HG03460 (cell line): ENCODE results near the gene PTPN4.

Experiments used
- ATAC-seq: cut with Tn5 transposase; IDR thresholded peaks from one replicate; pipeline ENCODE4 v1.9.1; 2021; ENCODE audit not compliant: unreplicated experiment

The PTPN4 gene

DNA sequence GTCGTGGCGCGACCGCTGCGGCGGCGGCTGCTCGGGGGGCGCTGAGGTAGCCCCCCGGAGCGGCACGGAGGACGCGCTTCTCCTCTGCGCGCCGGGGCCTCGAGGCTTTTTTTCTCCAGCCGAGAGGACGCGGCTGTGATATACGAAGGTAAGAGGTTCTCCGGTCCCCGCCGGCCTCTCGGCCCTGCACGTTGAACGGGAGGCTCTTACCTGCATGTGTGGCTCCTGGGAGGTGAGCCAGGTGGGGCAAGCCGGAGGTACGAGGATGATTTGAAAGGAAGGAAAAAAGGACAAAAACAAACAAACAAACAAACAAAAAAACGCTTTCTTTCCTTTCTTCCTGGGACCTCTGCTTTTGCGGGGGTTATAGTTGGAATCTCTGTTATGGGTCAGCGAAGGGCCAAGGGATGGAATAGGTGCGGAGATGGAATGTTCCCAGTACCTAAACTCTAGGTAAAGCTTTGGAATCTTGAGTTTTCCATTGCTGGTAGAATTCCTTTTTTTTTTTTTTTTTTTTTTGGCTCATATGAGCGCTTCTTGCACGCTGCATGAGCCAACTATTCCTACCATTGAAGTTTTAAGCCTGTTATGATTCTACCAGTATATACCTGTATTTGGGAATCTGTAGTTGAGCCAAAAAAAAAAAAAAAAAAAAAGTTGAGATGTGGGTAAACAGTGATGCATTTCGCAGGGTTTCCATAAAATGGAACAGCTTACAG, 674 bp downstream of the PTPN4 start:
- ATAC-seq: peak; percentile 10

DNA sequence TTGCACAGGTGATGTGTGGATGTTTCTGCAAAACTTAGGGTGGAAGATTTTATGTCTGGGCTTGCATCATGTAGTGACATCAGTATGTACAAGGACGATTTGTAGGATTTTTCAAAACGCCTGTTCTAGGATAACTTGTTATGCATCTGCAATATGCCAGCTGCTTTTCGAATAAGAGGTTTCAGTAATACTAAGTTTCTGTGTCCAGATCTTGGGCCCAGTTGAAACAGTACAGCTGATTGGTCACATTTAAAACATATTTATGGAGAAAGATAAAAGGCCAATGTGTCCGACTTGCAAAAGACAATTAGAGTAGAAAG, 1.2 kb downstream of the PTPN4 start:
- no peak for ATAC-seq

DNA sequence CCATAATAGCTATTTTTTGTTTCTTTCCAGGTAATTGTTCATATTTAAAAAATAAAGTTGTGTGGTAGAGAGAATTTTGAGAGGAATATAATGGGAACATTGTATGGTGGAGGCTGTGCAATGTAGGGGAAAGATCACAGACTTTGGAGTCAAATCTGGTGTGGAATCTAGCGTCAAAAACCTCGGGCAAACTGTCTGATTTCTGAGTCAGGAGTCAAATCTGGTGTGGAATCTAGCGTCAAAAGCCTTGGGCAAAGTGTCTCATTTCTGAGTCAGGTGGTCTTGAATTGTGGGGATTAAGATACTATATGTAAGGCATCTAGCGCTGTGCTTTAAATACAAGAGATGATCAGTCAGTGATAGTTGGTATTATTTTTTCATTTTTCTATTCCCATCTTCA, 5.1 kb downstream of the PTPN4 start:
- ATAC-seq: no peak

DNA sequence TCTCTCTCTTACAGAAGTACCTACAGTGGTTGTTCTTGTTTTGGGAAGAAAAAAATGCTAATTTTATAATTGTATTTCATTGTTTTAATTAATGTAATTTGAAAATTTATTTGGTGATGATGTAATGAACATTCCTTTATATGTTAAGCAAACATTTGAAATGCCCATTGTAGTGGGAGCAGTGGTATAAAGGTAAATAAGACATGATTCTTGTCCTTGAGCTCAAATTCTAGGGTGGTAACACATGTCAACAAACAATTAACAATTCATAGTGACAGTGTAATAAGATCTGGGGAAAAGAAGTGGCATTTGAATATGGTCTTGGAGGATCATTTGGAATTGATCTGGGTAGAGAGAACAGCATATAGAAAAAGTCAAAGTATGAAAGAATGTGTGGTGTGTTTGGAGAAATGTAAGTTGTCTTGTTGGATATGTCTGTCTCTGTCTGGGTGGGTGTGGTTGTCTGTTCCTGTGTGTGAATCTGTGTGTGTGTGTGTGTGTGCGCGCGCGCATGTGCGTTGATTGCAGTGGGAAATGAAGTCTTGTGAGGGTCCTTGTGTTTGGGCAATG, 5.8 kb downstream of the PTPN4 start:
- ATAC-seq: no peak

DNA sequence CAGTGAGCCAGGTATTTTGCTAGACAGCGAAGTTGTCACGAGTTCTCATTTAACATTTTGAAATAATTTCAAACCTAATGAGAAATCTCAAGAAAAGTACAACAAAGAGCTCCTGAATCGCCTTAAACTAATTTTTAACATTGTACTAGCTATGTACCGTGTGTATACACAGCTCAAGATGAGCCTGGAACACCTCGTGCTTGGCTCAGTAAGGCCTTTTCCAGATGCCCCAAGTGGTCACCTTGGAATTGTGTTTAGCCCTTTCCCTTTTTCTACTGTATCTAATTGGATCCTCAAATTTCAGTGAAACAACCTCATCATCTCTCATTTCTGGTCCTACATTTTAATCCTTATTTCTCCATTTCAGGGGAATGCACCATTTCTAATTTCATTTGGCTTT, 7.2 kb downstream of the PTPN4 start:
- ATAC-seq: no peak

DNA sequence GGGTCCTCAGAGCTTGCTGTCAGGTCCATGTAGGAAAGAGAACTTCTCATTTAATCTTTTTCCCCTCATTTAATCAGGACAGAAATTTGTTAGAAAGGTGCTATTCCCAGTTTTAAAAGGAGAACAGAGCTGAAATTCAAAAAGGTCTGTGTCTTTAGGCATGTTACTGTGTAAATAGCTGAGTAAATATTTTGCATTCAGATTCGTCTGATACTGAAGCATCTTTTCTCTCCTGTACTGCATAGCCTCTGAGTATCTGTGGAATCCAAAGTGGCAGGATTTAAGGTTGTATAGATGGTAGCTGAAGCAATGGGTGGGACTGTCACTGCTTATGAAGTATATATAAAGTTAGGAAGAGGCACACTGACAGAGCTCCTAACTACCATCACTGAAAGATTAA, 9.0 kb downstream of the PTPN4 start:
- no peak for ATAC-seq

DNA sequence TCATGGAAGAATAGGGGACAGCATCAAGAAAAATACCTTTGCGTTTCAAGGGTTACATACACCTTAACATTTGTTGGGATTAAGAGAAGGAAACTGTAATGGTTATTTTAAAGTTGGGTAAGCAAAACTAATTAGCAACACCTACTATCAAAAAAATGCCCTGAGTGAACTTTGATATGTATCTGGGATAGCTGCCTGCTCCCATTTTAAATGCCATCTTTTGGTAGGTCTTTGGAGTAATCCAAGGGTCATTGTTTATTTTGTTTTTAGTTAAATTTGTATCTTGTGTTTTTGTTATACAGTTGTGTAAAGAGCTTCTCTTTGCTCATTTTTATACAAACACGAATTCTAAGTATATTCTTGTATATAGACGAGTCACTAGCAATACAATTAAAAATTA, 9.9 kb downstream of the PTPN4 start:
- ATAC-seq: no peak

DNA sequence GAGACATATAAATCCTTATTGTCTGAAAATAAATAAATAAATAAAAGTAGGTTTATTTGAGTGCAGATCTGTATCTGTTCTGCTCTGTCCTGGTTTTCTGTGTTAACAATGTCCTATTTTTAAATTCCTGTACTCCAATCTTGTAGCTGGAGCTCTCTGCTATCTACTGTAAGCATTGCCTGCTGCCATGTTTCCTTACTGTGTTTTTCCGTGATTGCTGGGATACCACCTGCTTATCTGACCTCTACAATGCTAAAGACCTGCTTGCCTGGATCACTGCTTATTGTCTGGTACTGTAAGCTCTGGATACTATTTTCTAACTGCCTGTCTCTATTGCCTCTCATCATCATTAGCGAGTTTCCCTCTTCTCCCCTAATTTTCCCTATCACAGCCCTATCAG, 11.6 kb downstream of the PTPN4 start:
- ATAC-seq: no peak

DNA sequence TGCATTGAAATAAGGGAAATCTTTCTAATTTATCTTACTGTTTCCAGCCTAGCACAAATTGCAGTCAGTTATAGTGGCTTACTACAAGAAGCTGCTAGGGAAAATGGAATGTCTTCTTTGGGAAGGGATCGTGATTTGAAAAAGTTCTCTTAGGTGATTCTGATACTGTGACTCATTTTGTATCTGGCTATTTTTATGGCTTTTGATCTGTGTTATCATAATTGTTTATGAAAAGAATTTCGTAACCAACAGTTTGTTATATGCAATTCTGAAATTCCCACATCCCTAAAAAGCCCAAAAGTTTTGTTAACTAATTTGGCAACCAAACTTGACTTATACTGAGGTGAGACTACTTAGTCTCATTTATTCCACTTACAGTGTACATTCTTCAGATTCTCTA, 12.4 kb downstream of the PTPN4 start:
- ATAC-seq: no peak

DNA sequence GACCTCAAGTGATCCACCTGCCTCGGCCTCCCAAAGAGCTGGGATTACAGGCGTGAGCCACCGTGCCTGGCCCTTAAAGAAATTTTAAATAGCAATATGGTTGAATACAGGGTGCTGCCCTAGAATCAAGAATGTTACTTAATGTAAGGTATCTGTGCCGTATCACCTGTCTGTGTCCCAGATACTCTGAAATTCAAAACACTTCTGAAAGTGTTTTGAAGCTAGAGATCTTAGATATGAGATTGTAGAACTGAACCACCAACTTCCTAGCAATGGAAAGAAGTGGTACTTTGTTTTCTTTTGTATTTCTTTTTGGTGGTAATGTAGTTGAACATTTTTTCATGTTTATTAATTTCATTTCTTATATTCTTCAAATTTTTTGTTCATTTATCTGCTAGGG, 13.0 kb downstream of the PTPN4 start:
- ATAC-seq: no peak

DNA sequence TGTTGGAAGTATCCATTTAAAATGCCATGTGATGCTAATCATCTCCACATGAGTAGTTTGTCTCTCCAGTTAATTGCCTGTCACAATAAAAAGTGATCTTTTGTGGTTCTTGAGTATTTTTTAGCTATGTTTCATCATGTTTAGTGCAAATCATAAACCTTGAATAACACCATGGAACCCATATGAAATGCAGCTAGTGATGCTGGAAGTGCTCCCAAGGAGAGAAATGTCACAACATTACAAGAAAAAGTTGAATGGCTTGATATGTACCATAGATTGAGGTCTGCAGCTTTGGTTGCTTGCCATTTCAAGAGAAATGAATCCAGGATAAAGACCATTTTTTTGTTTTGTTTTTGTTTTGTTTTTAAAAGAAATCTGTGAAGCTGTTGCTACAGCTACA, 14.3 kb downstream of the PTPN4 start:
- ATAC-seq: no peak

DNA sequence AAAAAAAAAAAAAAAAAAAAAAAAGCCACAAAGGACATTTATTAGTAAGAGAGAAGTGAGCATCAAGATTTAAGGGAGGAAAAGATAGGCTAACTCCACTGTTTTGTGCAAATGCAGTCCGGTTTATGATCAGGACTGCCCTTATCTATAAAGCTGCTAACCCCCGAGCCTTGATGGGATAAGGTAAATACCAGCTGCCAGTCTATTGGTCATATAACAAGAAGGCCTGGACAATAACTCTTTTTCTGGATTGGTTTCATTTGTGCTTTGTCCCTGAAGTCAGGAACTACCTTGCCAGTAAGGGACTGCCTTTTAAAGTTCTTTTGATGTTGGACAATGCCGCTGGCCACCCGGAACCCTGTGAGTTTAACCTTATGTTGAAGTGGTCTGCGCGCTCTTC, 15.4 kb downstream of the PTPN4 start:
- no peak for ATAC-seq

DNA sequence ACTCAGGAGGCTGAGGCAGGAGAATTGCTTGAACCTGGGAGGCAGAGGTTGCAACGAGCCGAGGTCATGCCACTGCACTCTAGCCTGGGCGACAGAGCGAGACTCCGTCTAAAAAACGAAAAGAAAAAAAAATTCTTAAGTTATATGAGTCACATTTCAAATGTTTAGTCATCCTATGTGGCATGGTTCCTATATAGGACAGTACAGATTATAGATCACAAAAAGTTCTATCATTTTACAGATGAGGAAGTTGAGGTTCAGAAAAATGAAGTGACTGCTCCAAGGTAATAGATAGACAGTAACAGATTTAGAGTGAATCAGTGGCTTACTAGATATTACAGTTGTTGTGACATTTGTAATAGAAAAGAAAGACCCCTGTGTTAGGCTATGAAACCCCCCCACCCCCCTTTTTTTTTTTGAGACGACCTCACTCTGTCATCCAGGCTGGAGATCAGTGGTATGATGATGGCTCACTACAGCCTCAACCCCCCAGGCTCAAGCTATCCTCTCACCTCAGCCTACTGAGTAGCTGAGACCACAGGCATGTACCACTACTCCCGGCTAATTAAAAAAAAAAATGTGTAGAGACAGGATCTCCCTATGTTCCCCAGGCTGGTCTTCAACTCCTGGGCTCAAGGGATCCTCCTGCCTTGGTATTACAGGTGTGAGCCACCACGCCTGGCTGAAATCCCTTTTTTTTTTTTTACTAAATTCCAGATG, 22.7 kb downstream of the PTPN4 start:
- ATAC-seq: no peak

DNA sequence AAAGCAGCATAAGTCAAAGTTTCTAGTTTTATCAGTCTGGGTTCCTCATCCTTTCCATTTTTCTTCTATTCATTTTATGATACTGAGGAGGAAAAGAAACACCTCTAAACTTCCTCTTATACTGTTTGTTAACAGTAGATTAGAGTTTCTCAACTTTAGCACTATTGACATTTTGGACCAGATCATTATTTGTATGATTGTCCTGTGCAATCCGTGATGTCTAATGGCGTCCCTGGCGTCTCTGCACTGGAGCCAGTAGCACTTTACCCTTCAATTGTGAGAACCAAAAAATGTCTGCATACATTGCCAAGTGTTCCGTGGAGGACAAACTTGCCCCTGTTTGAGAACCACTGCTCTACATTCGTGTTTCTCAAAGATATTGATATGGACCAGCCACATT, 25.2 kb downstream of the PTPN4 start:
- ATAC-seq: no peak

DNA sequence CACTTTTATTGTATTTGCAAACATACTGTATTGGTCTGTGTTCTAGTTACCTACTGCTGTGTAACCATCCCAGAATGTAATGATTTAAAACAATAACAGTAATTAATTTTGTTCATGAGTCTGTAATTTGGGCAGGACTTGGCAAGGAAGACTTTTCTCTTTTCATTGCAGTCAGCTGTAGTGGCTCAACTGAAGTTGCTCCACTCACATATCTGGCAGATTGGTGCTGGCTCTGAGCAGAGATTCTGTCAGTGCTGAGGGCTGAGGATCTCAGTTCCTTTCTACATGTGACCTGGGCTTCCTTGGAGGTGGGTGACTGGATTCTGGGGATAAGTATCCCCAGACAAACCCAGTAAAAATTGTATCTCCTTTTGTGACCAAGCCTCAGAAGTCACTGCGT, 26.6 kb downstream of the PTPN4 start:
- ATAC-seq: no peak

DNA sequence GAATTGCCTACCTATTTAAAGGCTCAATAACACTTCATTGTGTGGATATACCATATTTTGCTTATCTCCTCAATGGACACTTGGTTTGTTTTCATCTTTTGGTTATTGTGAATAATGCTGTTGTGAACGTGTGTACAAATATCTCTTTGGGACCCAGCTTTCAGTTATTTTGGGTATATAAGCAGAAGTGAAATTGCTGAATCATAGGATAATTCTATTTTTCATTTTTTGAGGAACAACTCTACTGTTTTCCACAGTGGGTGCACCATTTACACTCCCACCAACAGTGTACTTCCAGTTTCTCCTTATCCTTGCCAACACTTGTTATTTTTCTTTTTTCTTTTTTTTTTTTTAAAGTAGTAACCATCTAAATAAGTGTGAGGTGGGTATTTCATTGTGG, 29.0 kb downstream of the PTPN4 start:
- no peak for ATAC-seq

DNA sequence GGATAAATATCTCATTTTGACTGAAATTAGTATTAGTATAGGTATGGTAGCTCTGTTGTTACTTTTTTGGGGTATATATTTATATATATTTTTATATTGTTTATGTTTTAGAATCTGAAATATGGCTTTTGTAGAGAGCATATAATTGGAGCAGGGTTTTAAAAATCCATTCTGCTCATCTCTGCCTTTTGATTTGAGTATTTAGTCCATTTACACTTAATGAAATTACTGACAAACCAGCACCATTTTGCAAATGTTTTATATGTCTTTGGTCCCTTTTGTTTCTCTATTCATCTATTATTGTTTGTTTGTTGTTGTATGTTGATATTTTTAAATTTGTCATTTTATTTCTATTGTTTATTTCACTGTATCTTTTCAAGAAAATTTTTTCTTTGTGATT, 30.7 kb downstream of the PTPN4 start:
- ATAC-seq: no peak

DNA sequence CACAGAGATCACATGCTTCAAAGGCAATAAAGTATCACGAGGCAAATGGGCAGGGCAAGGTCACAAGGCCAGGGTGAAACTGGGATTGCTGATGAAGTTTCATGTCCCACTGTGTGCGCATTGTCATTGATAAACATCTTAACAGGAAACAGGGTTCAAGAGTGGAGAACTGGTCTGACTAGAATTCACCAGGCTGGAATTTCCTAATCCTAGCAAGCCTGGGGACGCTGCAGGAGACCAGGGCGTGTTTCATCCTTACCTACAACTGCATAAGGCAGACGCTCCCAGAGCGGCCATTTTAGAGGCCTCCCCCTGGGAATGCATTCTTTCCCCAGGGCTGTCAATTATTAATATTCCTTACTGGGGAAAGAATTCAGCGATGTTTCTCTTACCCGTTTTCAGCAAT, 33.2 kb downstream of the PTPN4 start:
- ATAC-seq: no peak

DNA sequence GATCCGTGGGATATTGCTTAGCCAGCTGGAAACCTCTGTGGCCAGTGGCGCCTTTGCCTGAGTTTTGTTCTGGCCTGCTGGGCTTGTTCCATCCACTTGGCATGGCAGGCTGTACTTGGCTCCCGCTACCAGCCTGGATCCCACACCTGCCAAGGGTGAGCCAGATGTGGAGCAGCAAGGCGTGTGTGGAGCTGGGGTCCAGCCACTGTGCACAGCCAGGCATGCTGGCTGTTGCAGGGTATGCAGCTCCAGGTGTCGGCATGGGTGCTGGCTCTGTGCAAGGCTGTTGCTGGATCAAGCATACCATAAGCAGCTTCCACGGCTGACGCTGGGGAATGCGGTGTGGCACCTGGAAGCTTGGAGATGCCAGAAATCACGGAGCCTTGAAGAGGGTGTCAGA, 34.5 kb downstream of the PTPN4 start:
- ATAC-seq: no peak

DNA sequence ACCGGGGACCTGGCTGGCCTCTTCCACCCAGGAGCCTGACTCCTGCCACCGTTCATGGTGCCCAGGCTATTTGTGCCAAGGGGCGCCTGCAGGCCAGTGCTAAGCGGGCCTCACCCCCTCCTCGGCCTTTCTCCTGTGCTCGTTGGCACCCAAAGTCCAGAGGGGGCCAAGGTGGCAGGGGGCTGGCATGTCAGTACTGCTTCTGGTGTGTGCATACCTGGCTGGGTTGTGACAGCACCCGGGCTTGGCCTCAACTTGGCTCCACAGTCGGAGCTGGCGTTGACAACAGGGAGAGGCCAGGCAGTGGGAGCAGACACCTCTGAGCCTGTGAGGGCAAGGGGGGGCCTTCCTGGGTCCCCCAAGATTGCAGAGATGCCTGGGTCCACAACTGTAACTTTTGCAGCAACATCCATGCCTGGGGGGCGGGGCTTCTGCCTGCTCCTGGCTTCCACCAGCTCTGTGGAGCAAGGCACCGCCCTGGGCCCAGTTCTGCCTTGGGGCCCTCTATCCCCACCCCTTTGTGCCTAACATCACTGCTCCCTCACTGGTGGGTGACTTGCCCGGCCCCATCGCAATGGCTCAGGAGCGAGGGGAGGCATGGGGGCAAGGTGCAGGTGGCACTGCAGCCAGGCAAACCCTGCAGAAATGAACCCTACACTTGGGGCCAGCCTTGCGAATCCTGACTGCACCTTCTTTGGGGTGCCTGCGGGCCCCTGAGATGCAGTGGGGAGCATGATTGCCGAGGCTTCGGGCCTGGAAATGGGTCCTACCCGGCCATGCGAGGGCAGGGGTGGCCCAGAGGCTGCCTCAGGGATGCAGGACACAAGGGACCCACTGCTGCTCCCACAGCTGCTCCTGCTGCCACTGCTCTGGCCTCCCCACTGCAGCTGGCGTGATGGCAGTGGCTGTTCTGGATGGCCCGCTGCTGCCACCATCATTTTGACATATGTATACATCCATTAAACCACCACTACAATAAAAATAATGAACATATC, 35.9 kb downstream of the PTPN4 start:
- ATAC-seq: no peak

DNA sequence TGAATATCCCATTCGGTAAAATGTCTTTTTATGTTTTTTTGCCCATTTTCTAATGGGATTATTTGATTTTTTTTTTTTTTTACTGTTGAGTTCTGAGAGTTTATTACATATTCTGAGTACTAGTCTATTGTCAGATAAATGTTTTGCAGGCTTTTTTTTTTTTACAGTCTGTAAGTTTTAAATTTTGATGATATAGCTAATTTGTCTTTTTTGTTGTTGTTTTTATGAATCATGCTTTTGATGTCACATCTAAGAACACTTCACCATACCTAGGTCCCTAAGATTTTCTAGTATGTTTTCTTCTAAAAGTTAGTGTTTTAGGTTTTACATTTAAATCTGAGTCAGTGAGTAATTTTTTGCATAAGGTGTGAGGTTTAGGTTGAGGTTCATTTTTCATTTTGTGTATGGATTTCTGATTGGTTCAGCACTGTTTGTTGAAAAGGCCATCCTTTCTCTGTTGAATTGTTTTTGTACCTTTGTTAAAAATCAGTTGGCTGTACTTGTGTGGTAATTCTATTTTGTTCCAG, 40.7 kb downstream of the PTPN4 start:
- ATAC-seq: no peak
